PFSK-1 (cell line): ENCODE data around the gene TGFB2.

Experiments
- FOXP2 ChIP-seq: optimal IDR thresholded peaks from 2 replicates; pipeline ENCODE3; 2011; ENCODE audit warnings: borderline replicate concordance, control low read depth, inconsistent platforms; ENCODE audit not compliant: insufficient read depth; ENCODE audit errors: extremely low read length, extremely low read depth
- POLR2AphosphoS5 ChIP-seq: IDR thresholded peaks from 2 replicates; pipeline ENCODE4 v1.6.1; 2012; ENCODE audit warnings: low read depth, mild to moderate bottlenecking, control low read depth, low read length, moderate library complexity
- SIN3A ChIP-seq: IDR thresholded peaks from 2 replicates; pipeline ENCODE4 v1.6.1; 2012; ENCODE audit warnings: mild to moderate bottlenecking, low read length, moderate library complexity, borderline replicate concordance; ENCODE audit not compliant: insufficient read depth
- TAF1 ChIP-seq: IDR thresholded peaks from 2 replicates; pipeline ENCODE4 v1.6.1; 2012; ENCODE audit warnings: low read length, control low read depth, borderline replicate concordance; ENCODE audit not compliant: insufficient read depth
- TF ChIP-seq, protein P1 (sequence below), 2 experiments: IDR thresholded peaks; 2 replicates each; pipeline versions ENCODE4 v1.6.1 to v1.8.0; 2011 to 2012; ENCODE audit warnings: low read depth in 2 of 2, low read length in 2 of 2, control low read depth in 1 of 2, inconsistent platforms in 1 of 2, mild to moderate bottlenecking in 1 of 2, moderate library complexity in 1 of 2; ENCODE audit not compliant: insufficient read depth in 1 of 2

The TGFB2 gene

DNA sequence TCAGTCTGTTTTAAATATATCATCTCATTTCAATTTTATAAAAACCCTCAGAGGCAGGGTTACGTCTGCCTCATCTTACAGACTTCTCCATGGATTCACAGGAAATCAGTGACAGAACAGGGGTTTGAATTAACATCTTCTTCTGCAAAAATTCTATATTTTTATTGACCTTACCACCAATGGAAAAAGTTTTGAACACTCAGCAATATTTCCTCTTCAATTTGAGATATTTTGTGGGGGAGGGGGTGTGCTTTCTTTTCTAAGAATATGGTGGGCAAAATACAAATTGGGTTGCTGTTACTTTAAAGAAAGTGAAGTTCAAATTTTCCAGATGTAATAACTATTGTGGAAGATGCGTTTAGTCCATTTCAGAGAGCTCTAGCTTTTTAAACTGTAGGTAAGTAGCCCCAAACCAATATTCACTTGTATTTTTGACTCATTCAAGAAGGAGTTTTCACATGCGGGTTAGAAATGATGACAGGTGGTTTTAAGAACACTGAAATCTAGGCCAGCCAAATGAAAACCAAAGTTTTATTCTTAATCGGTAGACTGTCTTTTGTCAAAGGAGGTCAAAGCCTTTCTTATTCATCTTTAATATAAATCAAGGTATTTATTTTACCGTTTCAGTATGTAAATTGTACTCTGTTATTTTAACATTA lies 17.4 kb downstream of the TGFB2 start:
- TF ChIP-seq SIN3A (no peak), FOXP2 (no peak), POLR2AphosphoS5 (no peak), TAF1 (no peak)
- TF ChIP-seq, protein P1, sequence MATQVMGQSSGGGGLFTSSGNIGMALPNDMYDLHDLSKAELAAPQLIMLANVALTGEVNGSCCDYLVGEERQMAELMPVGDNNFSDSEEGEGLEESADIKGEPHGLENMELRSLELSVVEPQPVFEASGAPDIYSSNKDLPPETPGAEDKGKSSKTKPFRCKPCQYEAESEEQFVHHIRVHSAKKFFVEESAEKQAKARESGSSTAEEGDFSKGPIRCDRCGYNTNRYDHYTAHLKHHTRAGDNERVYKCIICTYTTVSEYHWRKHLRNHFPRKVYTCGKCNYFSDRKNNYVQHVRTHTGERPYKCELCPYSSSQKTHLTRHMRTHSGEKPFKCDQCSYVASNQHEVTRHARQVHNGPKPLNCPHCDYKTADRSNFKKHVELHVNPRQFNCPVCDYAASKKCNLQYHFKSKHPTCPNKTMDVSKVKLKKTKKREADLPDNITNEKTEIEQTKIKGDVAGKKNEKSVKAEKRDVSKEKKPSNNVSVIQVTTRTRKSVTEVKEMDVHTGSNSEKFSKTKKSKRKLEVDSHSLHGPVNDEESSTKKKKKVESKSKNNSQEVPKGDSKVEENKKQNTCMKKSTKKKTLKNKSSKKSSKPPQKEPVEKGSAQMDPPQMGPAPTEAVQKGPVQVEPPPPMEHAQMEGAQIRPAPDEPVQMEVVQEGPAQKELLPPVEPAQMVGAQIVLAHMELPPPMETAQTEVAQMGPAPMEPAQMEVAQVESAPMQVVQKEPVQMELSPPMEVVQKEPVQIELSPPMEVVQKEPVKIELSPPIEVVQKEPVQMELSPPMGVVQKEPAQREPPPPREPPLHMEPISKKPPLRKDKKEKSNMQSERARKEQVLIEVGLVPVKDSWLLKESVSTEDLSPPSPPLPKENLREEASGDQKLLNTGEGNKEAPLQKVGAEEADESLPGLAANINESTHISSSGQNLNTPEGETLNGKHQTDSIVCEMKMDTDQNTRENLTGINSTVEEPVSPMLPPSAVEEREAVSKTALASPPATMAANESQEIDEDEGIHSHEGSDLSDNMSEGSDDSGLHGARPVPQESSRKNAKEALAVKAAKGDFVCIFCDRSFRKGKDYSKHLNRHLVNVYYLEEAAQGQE (IDR thresholded peaks at IDR 0.05; ENCODE audit: insufficient read depth in 1 of 2, low read depth in 2 of 2, low read length in 2 of 2), result no peak

DNA sequence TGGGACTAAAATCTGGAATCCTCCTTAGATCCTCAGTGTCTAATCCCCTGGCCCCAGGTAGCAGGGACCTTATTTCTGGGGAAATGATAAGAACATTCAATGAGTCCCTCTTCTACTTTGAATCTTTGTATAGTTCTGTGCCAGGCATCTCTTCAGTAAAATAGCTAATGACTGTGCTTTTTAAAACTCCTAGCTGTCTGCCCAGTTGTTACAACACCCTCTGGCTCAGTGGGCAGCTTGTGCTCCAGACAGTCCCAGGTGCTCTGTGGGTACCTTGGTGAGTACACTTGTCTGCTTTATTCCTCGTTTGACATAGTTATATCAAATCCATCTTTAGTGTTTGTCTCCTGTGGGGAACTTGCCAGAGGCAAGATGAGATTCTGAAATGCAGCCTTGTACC lies 18.0 kb downstream of the TGFB2 start:
- TF ChIP-seq, protein P1 (IDR thresholded peaks at IDR 0.05; ENCODE audit: insufficient read depth in 1 of 2, low read depth in 2 of 2, low read length in 2 of 2), result no peak
- TF ChIP-seq SIN3A (no peak), POLR2AphosphoS5 (no peak), TAF1 (no peak), FOXP2 (no peak)

DNA sequence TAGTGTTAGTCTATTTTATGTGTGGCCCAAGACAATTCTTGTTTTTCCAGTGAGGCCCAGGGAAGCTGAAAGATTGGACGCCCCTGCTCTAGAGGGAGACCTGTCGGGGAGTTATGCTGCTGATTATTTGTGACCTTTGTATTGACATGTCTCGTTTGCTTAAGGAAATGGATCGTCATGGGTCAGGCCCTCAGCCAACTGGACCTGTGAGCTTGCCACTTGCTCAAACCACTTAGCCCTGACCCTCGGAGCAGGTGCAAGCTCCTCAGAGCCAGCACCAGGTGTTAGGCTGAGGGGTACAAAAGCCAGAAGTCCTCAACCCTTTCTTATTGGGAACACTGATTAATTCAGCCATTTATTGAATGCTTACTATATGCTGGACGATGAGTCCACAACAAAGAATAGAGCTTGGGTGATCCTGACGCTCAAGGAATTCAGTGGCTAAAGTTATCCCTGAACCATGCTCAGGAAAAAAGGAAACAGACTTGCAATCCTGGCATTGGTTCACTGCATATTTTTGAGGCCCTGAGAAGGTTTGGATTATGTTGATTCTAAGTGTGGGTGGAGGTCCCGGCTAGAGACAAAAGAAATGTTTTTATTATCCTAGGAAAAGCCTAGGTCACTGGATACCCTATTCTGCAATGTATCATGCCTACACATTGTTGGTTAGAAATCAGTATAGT lies 19.0 kb downstream of the TGFB2 start:
- no peak for TF ChIP-seq FOXP2
- TF ChIP-seq, protein P1 (IDR thresholded peaks at IDR 0.05; ENCODE audit: insufficient read depth in 1 of 2, low read depth in 2 of 2, low read length in 2 of 2), result no peak
- no peak for TF ChIP-seq TAF1
- no peak for TF ChIP-seq POLR2AphosphoS5
- TF ChIP-seq SIN3A, result no peak

DNA sequence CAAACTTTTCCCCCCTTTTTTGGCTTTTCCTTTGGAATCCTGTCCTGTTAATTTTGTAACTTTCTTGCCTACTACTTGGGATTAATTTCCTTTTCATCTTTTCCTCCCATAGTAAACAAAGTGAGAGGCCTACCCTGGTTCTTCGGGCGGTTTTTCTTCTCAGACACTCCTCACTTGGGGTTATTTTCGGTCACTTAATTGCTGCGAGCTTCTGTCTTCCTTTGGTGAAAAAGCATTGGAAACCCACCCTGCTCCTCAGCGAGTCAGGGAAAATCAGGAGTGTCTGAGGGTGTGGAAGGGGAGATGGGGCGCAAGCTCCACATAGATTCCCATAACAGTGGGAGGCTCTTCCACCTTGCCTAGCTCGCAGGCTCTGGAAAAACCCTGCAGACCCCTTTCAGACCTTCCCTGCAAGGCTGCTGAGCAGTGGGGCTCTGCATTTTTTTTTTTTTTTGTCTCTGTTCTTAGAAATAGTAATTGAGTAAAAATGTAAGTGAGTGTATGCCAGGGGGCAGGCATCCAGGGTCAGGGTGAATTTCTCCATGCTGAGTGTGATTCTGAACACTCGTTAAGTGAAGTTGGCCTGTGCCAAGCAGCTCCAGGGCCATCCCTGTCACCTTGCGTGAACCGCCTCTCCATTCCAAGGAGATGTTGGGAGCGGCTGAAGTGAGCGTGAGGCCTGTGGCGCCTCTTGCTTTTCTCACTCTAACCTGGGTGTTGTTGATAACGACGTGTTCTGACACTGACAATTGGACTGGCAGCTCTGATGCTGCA lies 20.3 kb downstream of the TGFB2 start:
- TF ChIP-seq, protein P1 (IDR thresholded peaks at IDR 0.05; ENCODE audit: insufficient read depth in 1 of 2, low read depth in 2 of 2, low read length in 2 of 2), result no peak
- TF ChIP-seq FOXP2 (no peak), SIN3A (no peak), TAF1 (no peak), POLR2AphosphoS5 (no peak)
